GM12865 (cell line): ENCODE results near the gene MOG.
A peak's percentile ranks its signal among the peaks of the same experiment; 100 is the strongest.

Source experiments
- DNase-seq: peaks from one replicate; pipeline ENCODE4 v3.0.0; 2010; ENCODE audit warnings: low read depth
- H3K4me3 ChIP-seq: 2 replicates; pipeline ENCODE4 v1.5.1; 2011; ENCODE audit warnings: mild to moderate bottlenecking, low read depth, low read length, control low read depth
- CTCF ChIP-seq: IDR thresholded peaks from 2 replicates; pipeline ENCODE4 v1.5.1; 2011; ENCODE audit warnings: low read length, control low read depth, low read depth, inconsistent platforms; ENCODE audit not compliant: insufficient read depth; ENCODE audit errors: missing control alignments

Gene MOG

GRCh38 chr6:29629571-29629970 lies 27.3 kb upstream of the MOG start:
- no peak for DNase-seq
- no peak for TF ChIP-seq CTCF
- no peak overlapping the region for H3K4me3 ChIP-seq

- no peak for TF ChIP-seq CTCF
- no peak for DNase-seq
- H3K4me3 ChIP-seq, result no peak overlapping the region
These were observed 26.6 kb upstream of the MOG start for GRCh38 chr6:29630315-29630714.

DNA sequence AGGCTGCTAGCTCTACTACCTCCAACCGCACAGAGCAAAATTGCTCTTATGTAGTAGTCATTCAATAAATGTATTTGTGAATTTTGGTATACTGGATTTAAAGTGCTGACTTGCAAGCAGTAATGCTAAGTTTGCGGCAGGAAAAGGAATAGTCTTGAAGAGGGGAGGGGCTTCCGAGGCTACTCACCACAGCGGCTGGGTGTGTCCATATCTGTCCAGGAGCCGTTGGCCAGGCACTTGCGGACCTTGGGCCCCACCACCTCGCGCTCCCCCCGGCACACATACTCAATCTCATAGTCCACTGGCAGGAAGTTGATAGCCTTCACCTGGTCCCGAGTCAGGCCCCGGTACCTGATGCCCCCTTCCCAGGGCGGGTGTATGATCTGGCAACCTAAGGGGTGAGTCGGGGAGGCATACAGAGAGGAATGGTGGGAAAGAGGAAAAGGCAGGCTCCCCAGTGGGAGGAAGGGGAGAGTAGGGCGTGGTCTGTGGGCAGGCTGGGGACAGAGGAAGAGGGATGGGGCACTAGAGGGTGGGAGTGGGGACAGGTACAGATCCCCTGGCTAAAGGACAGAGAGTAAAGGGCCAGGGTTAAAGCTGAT lies 25.6 kb upstream of the MOG start:
- TF ChIP-seq CTCF, result no peak
- no peak overlapping the region for H3K4me3 ChIP-seq
- no peak for DNase-seq

DNA sequence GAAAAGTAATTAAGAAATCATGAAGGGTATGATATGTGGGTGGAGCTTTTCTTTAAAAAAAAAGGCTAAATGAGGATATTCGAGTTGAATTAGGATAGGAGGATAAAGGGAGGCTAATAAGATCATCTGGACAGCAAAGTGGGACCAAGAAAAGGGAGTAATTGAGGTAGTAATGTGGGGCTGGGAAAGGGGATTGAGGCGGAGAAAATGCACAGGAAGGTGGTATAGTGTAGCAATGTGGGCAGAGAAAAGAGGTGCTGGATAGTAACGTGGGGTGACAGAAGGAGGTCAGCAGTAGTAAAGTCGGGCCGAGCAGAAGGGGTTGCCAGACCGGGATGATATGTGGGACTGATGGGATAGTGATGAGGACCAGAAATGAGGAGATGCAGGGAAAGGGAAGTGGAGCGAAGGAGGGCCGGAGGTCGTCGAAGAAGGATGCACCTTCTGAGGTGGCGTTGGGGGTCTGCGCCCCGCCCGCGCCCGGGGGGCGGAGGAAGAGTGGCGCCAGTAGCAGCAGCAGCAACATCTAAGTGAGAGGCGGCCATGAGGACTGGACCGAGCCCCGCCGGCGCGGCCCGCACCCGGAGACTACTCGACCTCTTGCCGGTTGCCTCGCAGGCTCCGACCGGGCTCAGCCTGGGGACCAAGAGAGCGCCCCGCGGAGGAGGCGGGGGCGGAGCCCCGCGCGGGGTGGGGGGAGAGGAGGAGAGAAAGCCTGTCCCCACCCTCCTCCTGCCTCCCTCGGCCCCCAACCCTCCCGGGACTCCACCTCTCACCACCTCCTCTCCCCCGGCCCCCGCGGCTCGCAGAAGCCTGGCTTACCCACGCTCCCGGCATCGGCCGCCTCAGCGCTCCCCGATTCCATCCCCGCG lies 24.8 kb upstream of the MOG start:
- DNase-seq, result no peak
- peak overlapping the region; percentile 70 for H3K4me3 ChIP-seq
- no peak for TF ChIP-seq CTCF

- no peak for TF ChIP-seq CTCF
- H3K4me3 ChIP-seq, result peak within 1 kb of the TSS; percentile 70
- DNase-seq, result peak; percentile 53
These were observed 23.9 kb upstream of the MOG start, which contains the start of gene GABBR1 for GRCh38 chr6:29632789-29633533. TSS of gene GABBR1 (minus strand) at chr6:29633183. CDS start at chr6:29632385, 798 bp downstream.

GRCh38 chr6:29633534-29633905 lies 23.4 kb upstream of the MOG start:
- DNase-seq, result no peak

More at GRCh38 chr6:29633534-29633905, 23.4 kb upstream of the MOG start:
- peak overlapping the region; percentile 70; the same call in 1 of the 2 replicates for H3K4me3 ChIP-seq
- TF ChIP-seq CTCF, result no peak
